Urinary bladder (tissue), 4 donors: ENCODE measurements around the gene LMX1B. TPM values are rescaled to one million over a fixed set of nuclear protein-coding genes. Genes with fewer than 3 reads are reported as not detected.
"Not testable (repeated sequence)": the region's sequence is repeated elsewhere in the genome, so short reads cannot be mapped to it uniquely, and the experiment has no call there.

Experiments used
- DNase-seq: peaks from one replicate; pipeline ENCODE4 v3.0.0-alpha.2; 2015; ENCODE audit errors: extremely low spot score
- H3K27ac ChIP-seq: one replicate; pipeline ENCODE4 v1.5.1; 2013; ENCODE audit warnings: low read depth, mild to moderate bottlenecking, moderate library complexity
- H3K36me3 ChIP-seq: one replicate; pipeline ENCODE4 v1.6.1; 2013; ENCODE audit warnings: mild to moderate bottlenecking, moderate library complexity; ENCODE audit not compliant: insufficient read depth
- H3K4me1 ChIP-seq: one replicate; pipeline ENCODE4 v1.6.1; 2013; ENCODE audit warnings: mild to moderate bottlenecking, moderate library complexity; ENCODE audit not compliant: insufficient read depth
- H3K4me3 ChIP-seq: one replicate; pipeline ENCODE4 v1.5.1; 2013; ENCODE audit warnings: low read depth, low read length
- WGBS: extraction: QIAGEN DNeasy Blood & Tissue Kit; methylation state at CpG from one replicate; pipeline ENCODE4 v1.1.7; 2013; 5-methylcytosine and 5-hydroxymethylcytosine counted together
- polyA plus RNA-seq: library from polyadenylated mRNA; stranded (reverse); fragments of 200-250 nt; gene quantifications from one replicate; pipeline ENCODE4 v1.2.3, GENCODE V29; 2013
- total RNA-seq: library from RNA; depleted of rRNA; stranded (reverse); fragments of >200 nt; gene quantifications from one replicate; pipeline ENCODE4 v1.2.3, GENCODE V29; 2014
- donor health status: healthy with polysubstance abuse.
- donor health status: healthy.

The LMX1B gene
- not detected for total RNA-seq
- polyA plus RNA-seq: 0.04 TPM

DNA sequence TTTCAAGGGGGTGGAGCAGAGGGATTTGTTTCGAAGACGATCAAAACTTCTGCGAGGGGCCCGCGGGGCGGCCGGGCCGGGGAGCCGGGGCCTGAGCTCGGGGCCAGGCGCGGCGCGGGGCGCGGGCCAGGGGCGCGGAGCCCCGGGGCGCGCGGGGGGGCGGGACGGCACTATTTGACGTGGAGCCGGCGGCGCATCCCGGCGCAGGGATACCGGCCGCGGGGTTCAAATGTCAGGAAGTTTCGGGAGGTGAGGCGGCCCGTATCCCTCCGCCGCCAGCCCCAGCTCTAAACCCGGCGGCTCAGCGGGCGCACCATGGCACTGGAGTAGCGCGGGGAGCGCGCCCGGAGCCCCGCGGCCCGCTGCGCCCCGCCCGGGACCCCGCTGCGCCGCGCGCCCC is at the start of gene LMX1B:
Gene LMX1B, plus strand, starts transcription at position 278 of the 400 bp plus-strand sequence. CDS start 522 bp downstream, outside the sequence.
- peaks cover 3% of the 10 kb centered on the region for H3K4me1 ChIP-seq
- H3K4me3 ChIP-seq: peak within 1 kb of the TSS; percentile 53
- H3K36me3 ChIP-seq: no peaks in the 10 kb centered on the region
- 1% methylated on average over 58 of the region's 58 CpGs for whole genome bisulfite sequencing
- H3K27ac ChIP-seq: no peak within 1 kb of the TSS
- no peak for DNase-seq

DNA sequence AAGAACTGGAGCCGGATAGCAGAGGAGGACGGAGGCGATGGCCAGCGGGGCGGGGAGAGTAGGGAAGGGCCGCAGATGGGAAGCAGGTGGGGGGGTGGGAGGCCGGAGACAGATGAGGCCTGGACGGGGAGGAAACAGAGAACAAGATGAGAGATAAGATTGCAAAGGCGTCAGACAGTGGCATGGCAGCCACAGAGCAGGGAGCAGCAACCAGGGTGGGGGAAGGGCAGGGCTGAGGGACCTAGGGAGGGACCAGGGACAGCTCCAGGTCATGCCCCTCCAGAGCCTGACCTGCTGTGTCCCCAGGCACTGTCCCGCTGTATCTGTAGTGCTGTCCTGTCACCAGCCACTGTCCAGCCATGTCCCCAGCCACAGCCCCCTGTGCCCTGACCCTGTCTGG is 49.6 kb upstream of the LMX1B start:
- no peak overlapping the region for H3K27ac ChIP-seq
- H3K4me1 ChIP-seq: no peaks in the 10 kb centered on the region
- no peaks in the 10 kb centered on the region for H3K36me3 ChIP-seq
- no peak for DNase-seq
- H3K4me3 ChIP-seq: no peak overlapping the region
- WGBS: 28% methylated on average over 10 of the region's 10 CpGs

DNA sequence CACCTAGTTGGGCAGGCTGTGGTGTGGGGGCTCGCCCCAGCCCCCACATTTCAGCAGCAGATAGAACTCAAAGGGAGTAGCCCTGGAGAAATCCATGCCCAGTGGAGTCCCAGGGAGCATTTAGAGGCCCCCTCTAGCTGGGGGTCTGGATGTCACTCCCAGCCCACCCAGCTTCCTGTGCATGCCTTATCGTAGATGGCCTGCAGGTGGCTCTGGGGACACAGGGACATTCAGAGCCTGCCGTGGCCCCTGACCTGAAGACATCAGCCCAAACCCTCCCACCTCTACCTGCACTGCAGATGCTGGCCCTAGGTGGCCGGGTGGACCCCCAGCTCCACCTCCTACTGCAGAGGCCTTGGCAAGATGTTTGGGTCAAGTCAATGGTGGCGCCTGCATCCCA is 49.0 kb upstream of the LMX1B start:
- 55% methylated on average over 5 of the region's 5 CpGs for WGBS
- no peak overlapping the region for H3K4me3 ChIP-seq
- no peaks in the 10 kb centered on the region for H3K36me3 ChIP-seq
- no peak for DNase-seq
- no peaks in the 10 kb centered on the region for H3K4me1 ChIP-seq
- H3K27ac ChIP-seq: no peak overlapping the region

DNA sequence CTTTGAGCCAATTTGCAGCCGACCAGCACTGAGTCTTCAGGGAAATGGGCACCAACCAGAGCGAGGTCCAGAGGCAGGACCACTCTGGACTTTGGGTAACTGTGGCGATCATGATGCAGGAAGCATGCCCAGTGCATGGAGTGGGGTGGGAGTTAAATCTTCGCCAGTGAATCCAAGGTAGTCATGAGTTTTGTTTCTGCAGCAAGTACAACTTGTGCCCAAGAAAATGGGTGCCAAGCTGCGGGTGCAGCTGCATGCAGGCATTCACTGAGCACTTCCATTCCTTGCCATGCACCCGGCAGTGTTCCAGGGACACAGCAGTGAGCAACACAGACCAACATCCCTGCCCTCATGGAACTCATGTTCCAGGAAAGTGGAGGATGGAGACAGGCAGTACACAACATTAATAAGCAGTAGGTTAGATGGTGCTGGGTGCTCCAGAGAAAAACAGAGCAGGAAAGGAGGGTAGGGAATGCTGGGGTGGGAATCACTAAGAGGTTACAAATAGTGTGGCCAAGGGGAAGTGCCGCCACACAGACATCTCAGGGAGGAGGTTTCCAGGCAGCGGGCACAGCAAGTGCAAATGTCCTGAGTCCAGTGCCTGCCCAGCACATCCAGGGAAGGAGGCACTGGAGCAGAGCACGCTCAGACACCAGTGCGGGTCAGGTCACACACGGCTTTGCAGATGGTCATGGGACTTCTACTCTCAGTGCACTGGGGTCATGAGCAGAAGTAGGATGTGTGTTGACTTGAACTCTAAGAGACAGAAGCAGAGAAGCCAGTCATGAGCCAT is 48.2 kb upstream of the LMX1B start:
- H3K4me3 ChIP-seq: no peak overlapping the region
- H3K27ac ChIP-seq: no peak overlapping the region
- WGBS: 94% methylated on average over 11 of the region's 11 CpGs
- no peaks in the 10 kb centered on the region for H3K36me3 ChIP-seq
- no peaks in the 10 kb centered on the region for H3K4me1 ChIP-seq
- DNase-seq: no peak

DNA sequence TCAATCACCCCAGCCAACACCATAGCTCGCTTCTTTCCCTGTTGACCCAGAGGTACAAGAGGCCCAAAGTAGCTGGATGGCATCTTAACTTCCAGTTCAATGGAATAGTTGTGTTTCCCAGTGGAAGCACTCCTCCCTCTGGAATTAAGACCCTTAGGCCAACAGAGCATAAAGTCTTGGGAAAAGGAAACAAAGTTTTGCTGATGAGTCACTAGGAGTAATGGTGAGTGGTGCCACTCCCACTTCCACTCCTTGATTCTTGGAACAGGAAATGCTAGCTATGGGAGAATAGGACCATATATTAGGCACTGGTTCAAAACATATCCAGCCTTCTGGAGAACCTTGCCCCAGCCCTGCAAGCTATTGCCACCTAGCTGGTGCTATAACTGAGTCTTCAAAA is 44.7 kb upstream of the LMX1B start:
- WGBS: 93% methylated on average over 1 of the region's 1 CpG
- Histone ChIP-seq H3K4me1 (no peaks in the 10 kb centered on the region), H3K4me3 (no peak overlapping the region), H3K36me3 (no peaks in the 10 kb centered on the region), H3K27ac (no peak overlapping the region)
- DNase-seq: no peak

DNA sequence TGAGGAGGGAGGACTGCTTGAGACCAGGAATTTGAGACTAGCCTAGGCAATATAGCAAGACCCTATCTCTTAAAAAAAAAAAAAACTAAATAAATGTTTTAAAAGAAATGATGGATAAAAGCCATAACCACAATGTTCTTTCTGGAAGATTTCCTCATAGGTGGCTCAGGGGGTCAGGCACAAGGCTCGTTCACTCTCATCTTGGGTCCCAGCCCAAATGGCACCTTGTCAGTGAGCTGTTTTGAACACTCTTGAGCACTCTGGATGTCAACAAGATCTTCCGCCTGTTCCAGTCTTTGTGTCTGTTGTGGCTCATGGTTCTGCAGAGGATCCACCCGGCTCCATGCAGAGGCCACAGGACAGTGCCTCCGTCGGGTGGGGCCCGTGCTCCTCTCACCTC is 35.7 kb upstream of the LMX1B start:
- 79% methylated on average over 6 of the region's 6 CpGs for WGBS
- no peak for DNase-seq
- no peak overlapping the region for H3K4me3 ChIP-seq
- no peak overlapping the region for H3K27ac ChIP-seq
- no peaks in the 10 kb centered on the region for H3K4me1 ChIP-seq
- H3K36me3 ChIP-seq: no peaks in the 10 kb centered on the region

DNA sequence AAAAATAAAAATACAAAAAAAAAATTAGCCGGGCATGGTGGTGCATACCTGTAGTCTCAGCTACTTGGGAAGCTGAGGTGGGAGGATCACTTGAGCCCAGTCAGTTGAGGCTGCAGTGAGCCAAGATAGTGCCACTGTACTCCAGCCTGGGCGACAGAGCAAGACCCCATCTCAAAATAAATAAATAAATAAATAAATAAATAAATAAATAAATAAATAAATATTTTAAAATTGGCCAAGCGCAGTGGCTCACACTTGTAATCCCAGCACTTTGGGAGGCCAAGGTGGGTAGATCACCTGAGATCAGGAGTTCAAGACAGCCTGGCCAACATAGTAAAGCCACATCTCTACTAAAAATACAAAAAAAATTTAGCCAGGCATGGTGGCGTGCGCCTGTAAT is 33.4 kb upstream of the LMX1B start:
- not testable (repeated sequence) for DNase-seq, H3K4me1 ChIP-seq, H3K4me3 ChIP-seq, H3K27ac ChIP-seq, H3K36me3 ChIP-seq
- over 99% methylated on average over 5 of the region's 5 CpGs for WGBS

DNA sequence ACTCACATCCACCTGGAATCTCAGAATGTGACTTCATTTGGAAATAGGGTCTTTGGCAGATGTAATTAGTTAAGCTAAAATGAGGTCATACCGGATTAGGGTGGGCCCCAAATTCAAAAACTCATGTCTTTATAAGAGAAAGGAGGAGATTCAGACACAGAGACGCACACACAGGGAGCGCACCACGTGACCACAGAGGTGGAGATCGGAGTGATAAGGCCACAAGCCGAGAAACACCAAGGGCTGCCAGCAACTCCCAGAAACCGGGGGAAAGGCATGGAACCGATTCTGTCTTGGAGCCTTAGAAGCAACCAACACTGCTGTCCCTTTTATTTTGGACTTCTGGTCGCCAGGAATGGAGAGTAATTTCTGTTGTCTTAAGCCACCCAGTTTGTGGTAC is 31.8 kb upstream of the LMX1B start:
- H3K4me1 ChIP-seq: no peaks in the 10 kb centered on the region
- WGBS: 56% methylated on average over 9 of the region's 9 CpGs
- no peaks in the 10 kb centered on the region for H3K36me3 ChIP-seq
- no peak overlapping the region for H3K4me3 ChIP-seq
- no peak overlapping the region for H3K27ac ChIP-seq
- DNase-seq: no peak

DNA sequence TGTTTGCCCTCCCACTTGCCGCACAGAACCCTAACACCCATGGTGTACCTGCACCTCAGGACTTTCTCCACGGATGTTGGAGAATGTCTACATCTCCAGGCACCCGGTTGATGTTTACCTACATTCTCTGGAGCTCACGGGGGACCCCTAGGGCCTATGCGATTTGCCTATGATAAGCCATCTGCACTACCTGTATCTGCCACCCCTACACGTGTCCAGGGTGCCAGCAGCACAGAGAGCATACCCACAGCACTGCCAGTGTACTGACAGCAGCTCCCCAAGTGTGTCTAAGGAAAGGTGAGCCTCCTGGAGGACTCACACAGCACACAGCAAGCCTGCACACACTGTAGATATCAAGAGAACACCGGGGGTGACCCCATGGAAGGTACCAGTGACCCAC is 31.3 kb upstream of the LMX1B start:
- H3K4me3 ChIP-seq: no peak overlapping the region
- H3K27ac ChIP-seq: no peak overlapping the region
- WGBS: 81% methylated on average over 7 of the region's 7 CpGs
- no peaks in the 10 kb centered on the region for H3K4me1 ChIP-seq
- no peaks in the 10 kb centered on the region for H3K36me3 ChIP-seq
- DNase-seq: no peak

DNA sequence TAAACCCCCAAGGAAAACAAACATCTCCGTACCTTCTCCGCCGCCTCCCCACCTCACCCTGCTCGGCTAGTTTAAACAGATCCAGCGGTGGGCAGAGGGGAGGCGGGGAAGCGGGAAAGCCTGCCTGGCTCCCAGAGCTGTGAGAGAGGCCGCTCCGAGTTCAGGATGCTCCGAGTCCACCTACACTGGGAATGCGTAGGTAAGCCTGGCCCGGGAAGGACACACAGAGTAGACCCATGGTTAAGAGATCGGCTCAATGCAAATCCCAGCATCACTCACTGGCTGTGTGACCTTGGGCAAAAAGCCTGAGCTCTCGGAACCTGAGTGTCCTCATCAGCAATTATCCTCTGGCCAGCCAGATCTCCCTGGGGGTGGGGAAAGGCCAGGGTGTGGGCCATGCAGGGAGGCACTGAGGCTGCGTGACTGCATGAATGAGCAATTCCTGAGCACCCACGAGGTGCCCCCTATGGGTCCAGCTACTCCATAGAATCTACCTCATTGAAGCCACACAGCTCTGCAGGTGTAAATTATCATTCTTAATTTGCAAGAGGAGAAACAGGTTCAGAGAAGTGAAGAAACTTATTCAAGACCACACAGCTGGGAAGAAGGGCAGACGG is 30.5 kb upstream of the LMX1B start:
- no peak overlapping the region for H3K27ac ChIP-seq
- no peak for DNase-seq
- H3K36me3 ChIP-seq: no peaks in the 10 kb centered on the region
- no peak overlapping the region for H3K4me3 ChIP-seq
- no peaks in the 10 kb centered on the region for H3K4me1 ChIP-seq
- 64% methylated on average over 17 of the region's 17 CpGs for WGBS

DNA sequence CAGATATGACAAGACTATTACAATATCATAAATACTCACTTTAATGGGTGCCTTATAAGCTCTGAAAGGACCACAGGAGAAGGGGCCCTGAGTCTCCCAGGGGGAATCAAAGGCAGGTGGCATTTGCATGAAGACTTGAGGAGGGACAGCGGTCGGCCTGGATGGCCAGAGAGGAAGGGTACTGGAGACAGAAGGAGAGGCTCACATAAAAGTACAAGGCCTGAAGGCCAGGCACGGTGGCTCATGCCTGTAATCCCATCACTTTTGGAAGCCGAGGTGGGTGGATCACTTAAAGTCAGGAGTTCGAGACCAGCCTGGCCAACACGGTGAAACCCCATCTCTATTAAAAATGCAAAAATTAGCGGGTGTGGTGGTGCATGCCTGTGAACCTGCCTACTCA is 29.1 kb upstream of the LMX1B start:
- no peaks in the 10 kb centered on the region for H3K4me1 ChIP-seq
- H3K36me3 ChIP-seq: no peaks in the 10 kb centered on the region
- no peak overlapping the region for H3K27ac ChIP-seq
- 94% methylated on average over 7 of the region's 7 CpGs for WGBS
- no peak overlapping the region for H3K4me3 ChIP-seq
- DNase-seq: no peak

DNA sequence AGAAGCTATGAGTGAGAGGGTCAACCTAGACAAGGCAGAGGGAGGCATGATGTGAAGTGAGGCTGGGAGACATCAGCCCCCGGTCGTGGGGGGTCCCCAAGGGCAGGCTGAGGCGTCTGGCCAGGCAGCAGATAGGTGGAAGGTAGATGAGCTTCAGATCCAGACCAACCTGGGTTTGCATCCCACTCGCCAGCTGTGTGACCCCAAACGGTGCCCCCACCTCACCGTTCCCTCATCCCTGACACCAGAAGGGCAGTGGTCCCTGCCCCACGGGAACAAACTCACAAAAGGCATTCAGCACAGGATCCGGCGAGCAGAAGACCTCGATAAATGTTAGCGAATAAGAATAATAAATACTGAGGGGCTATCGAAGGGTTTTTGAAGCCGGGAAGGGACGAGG is 27.5 kb upstream of the LMX1B start:
- no peak overlapping the region for H3K27ac ChIP-seq
- WGBS: 88% methylated on average over 14 of the region's 14 CpGs
- no peaks in the 10 kb centered on the region for H3K36me3 ChIP-seq
- DNase-seq: no peak
- H3K4me1 ChIP-seq: no peaks in the 10 kb centered on the region
- H3K4me3 ChIP-seq: no peak overlapping the region

DNA sequence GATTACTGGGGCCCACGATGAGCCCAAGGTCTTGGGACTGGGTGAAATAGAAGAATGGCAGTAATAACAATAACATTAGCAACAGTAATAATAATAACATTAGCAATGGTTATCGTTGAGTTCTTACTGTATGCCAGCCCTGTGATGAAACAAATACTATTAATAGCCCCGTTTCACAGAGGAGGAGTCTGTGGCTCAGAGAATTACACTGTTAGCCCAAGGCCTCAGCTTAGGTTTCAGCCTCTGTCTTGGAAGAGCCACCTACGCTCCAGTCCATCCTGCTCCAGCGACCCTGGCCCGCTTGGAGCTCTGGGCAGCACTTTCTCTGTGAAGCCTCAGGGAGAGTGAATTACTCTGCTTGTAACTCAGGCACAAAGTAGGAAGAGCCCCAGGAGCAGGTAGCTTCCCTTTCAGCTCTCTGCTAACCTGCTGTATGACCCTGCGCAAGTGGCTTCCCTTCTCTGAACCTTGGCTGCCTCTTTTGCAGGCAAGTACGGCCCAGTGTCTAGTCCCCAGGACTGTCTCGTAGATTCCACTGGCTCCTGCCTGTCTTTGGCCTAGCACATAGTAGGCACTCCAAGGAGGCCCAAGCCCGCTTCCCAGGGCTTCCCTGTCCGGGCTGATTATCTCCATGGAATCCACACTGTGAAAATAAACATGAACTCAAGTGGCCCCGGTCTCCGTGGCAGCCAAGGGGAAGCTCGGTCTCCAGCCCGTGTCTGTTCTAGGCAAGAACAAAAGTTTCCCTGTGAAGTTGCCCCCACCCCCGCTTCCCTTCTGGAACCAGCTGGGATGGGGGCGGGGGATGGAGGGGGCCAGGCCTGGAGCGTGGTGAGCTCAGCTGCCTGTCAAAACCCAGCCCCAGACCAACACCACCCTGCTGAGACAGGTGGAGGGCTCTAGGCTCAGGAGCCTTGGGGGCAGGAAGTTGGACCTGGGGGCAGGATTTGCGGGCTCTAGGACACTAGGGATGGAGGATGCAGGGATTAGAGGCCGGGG is 26.2 kb upstream of the LMX1B start:
- DNase-seq: no peak
- Histone ChIP-seq H3K27ac (no peak overlapping the region), H3K4me1 (no peaks in the 10 kb centered on the region), H3K36me3 (no peaks in the 10 kb centered on the region), H3K4me3 (no peak overlapping the region)
- 33% methylated on average over 20 of the region's 20 CpGs for WGBS
